ENCODE results near the gene ICAM2. TPM values are rescaled to one million over a fixed set of nuclear protein-coding genes. Genes with fewer than 3 reads are reported as not detected.
A peak's percentile ranks its signal among the peaks of the same experiment; 100 is the strongest.

Gene ICAM2
- total RNA-seq, 6 experiments from 2014 or later, result 5.5 to 16.1 (median 8.6) TPM

GRCh38 chr17:63974594-63975192 is 45.7 kb downstream of the ICAM2 start:
- intact Hi-C loops (cut with DNase I), result no loop called here
- ATAC-seq, result no peak
- Histone ChIP-seq H3K36me3 (no peaks in the 10 kb centered on the region), H3K4me3 (no peak overlapping the region), H3K27me3 (no peaks in the 10 kb centered on the region), H3K4me1 (no peaks in the 10 kb centered on the region), H3K9me3 (no peaks in the 10 kb centered on the region), H3K27ac (no peak overlapping the region)
- no peak for DNase-seq
- 64% methylated on average over 10 of the region's 10 CpGs for WGBS (ENCODE audit: insufficient coverage, low coverage, low lambda C conversion rate, missing lambda C conversion rate)
- no peak for TF ChIP-seq POLR2A (IDR thresholded peaks at IDR 0.05)
- TF ChIP-seq CTCF (IDR thresholded peaks at IDR 0.05), result no peak

- intact Hi-C loops (cut with DNase I), result no loop called here
- 57% methylated on average over 1 of the region's 12 CpGs for WGBS (ENCODE audit: insufficient coverage, low coverage, low lambda C conversion rate, missing lambda C conversion rate)
- Histone ChIP-seq H3K9me3 (no peaks in the 10 kb centered on the region), H3K27ac (no peak overlapping the region), H3K27me3 (no peaks in the 10 kb centered on the region), H3K36me3 (no peaks in the 10 kb centered on the region), H3K4me1 (no peaks in the 10 kb centered on the region), H3K4me3 (no peak overlapping the region)
- TF ChIP-seq CTCF (IDR thresholded peaks at IDR 0.05) (no peak), POLR2A (IDR thresholded peaks at IDR 0.05) (no peak)
- DNase-seq (no peak), ATAC-seq (peak in 1 of 4 donors; percentile 23)
Measured at GRCh38 chr17:63973930-63974593, 46.4 kb downstream of the ICAM2 start.

- no peaks in the 10 kb centered on the region for H3K36me3 ChIP-seq
- ATAC-seq, result no peak
- intact Hi-C loops (cut with DNase I), result no loop called here
- no peaks in the 10 kb centered on the region for H3K4me1 ChIP-seq
- DNase-seq, result no peak
- H3K27me3 ChIP-seq, result no peaks in the 10 kb centered on the region
- WGBS (ENCODE audit: insufficient coverage, low coverage, low lambda C conversion rate, missing lambda C conversion rate), result 84% methylated on average over 5 of the region's 6 CpGs
- no peak overlapping the region for H3K27ac ChIP-seq
- no peak overlapping the region for H3K4me3 ChIP-seq
- no peaks in the 10 kb centered on the region for H3K9me3 ChIP-seq
- no peak for TF ChIP-seq CTCF (IDR thresholded peaks at IDR 0.05)
- TF ChIP-seq POLR2A (IDR thresholded peaks at IDR 0.05), result no peak
Measured at GRCh38 chr17:63973247-63973646, 47.2 kb downstream of the ICAM2 start.

- H3K4me1 ChIP-seq, result no peaks in the 10 kb centered on the region
- DNase-seq (no peak), ATAC-seq (peak in 1 of 4 donors; percentile 14)
- no peaks in the 10 kb centered on the region for H3K27me3 ChIP-seq
- no peaks in the 10 kb centered on the region for H3K9me3 ChIP-seq
- TF ChIP-seq CTCF (IDR thresholded peaks at IDR 0.05), result no peak
- no peak for TF ChIP-seq POLR2A (IDR thresholded peaks at IDR 0.05)
- intact Hi-C loops (cut with DNase I), result no loop called here
- no peaks in the 10 kb centered on the region for H3K36me3 ChIP-seq
- WGBS (ENCODE audit: insufficient coverage, low coverage, low lambda C conversion rate, missing lambda C conversion rate), result 83% methylated on average over 1 of the region's 14 CpGs
- no peak within 1 kb of the TSS for H3K27ac ChIP-seq
- H3K4me3 ChIP-seq, result no peak within 1 kb of the TSS
Measured at GRCh38 chr17:63972796-63973195, 47.6 kb downstream of the ICAM2 start, which contains the start of gene SCN4A. Gene SCN4A (minus strand): TSS chr17:63972918. CDS start chr17:63972841, 77 bp downstream.
